Activated naive CD4-positive, alpha-beta T cell treated with anti-CD3 and anti-CD28 coated beads, Interleukin-2, amount 50 U/mL, for 24 hours (primary cell): ENCODE results near the gene GRIK5.

Source experiments
- H3K27ac Mint-ChIP-seq: one replicate; pipeline ENCODE4 v1.8.0; 2021; ENCODE audit warnings: mild to moderate bottlenecking, mixed read lengths
- H3K27me3 Mint-ChIP-seq: one replicate; pipeline ENCODE4 v1.8.0; 2021; ENCODE audit warnings: mixed read lengths
- H3K36me3 Mint-ChIP-seq: one replicate; pipeline ENCODE4 v1.8.0; 2021; ENCODE audit warnings: mixed read lengths
- H3K4me1 Mint-ChIP-seq: one replicate; pipeline ENCODE4 v1.8.0; 2021; ENCODE audit warnings: mixed read lengths
- H3K4me3 Mint-ChIP-seq: one replicate; pipeline ENCODE4 v1.8.0; 2021; ENCODE audit warnings: mild to moderate bottlenecking, mixed read lengths
- H3K9me3 Mint-ChIP-seq: one replicate; pipeline ENCODE4 v1.8.0; 2021; ENCODE audit warnings: mixed read lengths

GRIK5 gene

GRCh38 chr19:42071247-42071646 lies 1.2 kb upstream of the GRIK5 start:
- peaks cover 13% of the 10 kb centered on the region for H3K4me1 Mint-ChIP-seq
- H3K27me3 Mint-ChIP-seq, result no peaks in the 10 kb centered on the region
- no peak overlapping the region for H3K4me3 Mint-ChIP-seq
- no peak overlapping the region for H3K27ac Mint-ChIP-seq
- peaks cover 2% of the 10 kb centered on the region for H3K36me3 Mint-ChIP-seq
- H3K9me3 Mint-ChIP-seq, result no peaks in the 10 kb centered on the region

- Mint-ChIP-seq H3K36me3 (no peaks in the 10 kb centered on the region), H3K27ac (no peak overlapping the region), H3K9me3 (no peaks in the 10 kb centered on the region), H3K4me1 (no peaks in the 10 kb centered on the region), H3K4me3 (no peak overlapping the region), H3K27me3 (peaks cover 4% of the 10 kb centered on the region)
Measured at GRCh38 chr19:42068756-42069571, 1.0 kb downstream of the GRIK5 start.

- no peak overlapping the region for H3K27ac Mint-ChIP-seq
- no peaks in the 10 kb centered on the region for H3K9me3 Mint-ChIP-seq
- H3K4me3 Mint-ChIP-seq, result no peak overlapping the region
- no peaks in the 10 kb centered on the region for H3K4me1 Mint-ChIP-seq
- H3K27me3 Mint-ChIP-seq, result peaks cover 4% of the 10 kb centered on the region
- H3K36me3 Mint-ChIP-seq, result no peaks in the 10 kb centered on the region
Measured at GRCh38 chr19:42068361-42068755, 1.6 kb downstream of the GRIK5 start.

- Mint-ChIP-seq H3K9me3 (no peaks in the 10 kb centered on the region), H3K36me3 (no peaks in the 10 kb centered on the region), H3K4me1 (no peaks in the 10 kb centered on the region), H3K4me3 (no peak overlapping the region), H3K27me3 (peaks cover 4% of the 10 kb centered on the region), H3K27ac (no peak overlapping the region)
Measured at GRCh38 chr19:42067315-42067888, 2.6 kb downstream of the GRIK5 start.

- H3K9me3 Mint-ChIP-seq, result no peaks in the 10 kb centered on the region
- peaks cover 4% of the 10 kb centered on the region for H3K27me3 Mint-ChIP-seq
- no peak overlapping the region for H3K4me3 Mint-ChIP-seq
- no peaks in the 10 kb centered on the region for H3K4me1 Mint-ChIP-seq
- H3K36me3 Mint-ChIP-seq, result no peaks in the 10 kb centered on the region
- H3K27ac Mint-ChIP-seq, result no peak overlapping the region
Measured at GRCh38 chr19:42066075-42066754, 3.8 kb downstream of the GRIK5 start.

- H3K4me1 Mint-ChIP-seq, result no peaks in the 10 kb centered on the region
- H3K9me3 Mint-ChIP-seq, result no peaks in the 10 kb centered on the region
- no peak overlapping the region for H3K27ac Mint-ChIP-seq
- H3K36me3 Mint-ChIP-seq, result no peaks in the 10 kb centered on the region
- peaks cover 4% of the 10 kb centered on the region for H3K27me3 Mint-ChIP-seq
- H3K4me3 Mint-ChIP-seq, result no peak overlapping the region
Measured at GRCh38 chr19:42065511-42065910, 4.5 kb downstream of the GRIK5 start.

- H3K4me1 Mint-ChIP-seq, result no peaks in the 10 kb centered on the region
- H3K9me3 Mint-ChIP-seq, result no peaks in the 10 kb centered on the region
- peaks cover 4% of the 10 kb centered on the region for H3K27me3 Mint-ChIP-seq
- no peak overlapping the region for H3K27ac Mint-ChIP-seq
- no peak overlapping the region for H3K4me3 Mint-ChIP-seq
- no peaks in the 10 kb centered on the region for H3K36me3 Mint-ChIP-seq
Measured at GRCh38 chr19:42065051-42065450, 5.0 kb downstream of the GRIK5 start.

GRCh38 chr19:42064432-42064831 lies 5.6 kb downstream of the GRIK5 start:
- Mint-ChIP-seq H3K9me3 (no peaks in the 10 kb centered on the region), H3K4me3 (no peak overlapping the region), H3K36me3 (no peaks in the 10 kb centered on the region), H3K27ac (no peak overlapping the region), H3K4me1 (no peaks in the 10 kb centered on the region), H3K27me3 (peaks cover 4% of the 10 kb centered on the region)

GRCh38 chr19:42062381-42062780 lies 7.6 kb downstream of the GRIK5 start:
- H3K4me1 Mint-ChIP-seq, result no peaks in the 10 kb centered on the region
- H3K36me3 Mint-ChIP-seq, result no peaks in the 10 kb centered on the region
- H3K9me3 Mint-ChIP-seq, result no peaks in the 10 kb centered on the region
- H3K4me3 Mint-ChIP-seq, result no peak overlapping the region
- H3K27me3 Mint-ChIP-seq, result peaks cover 4% of the 10 kb centered on the region
- no peak overlapping the region for H3K27ac Mint-ChIP-seq

GRCh38 chr19:42060117-42060516 lies 9.9 kb downstream of the GRIK5 start:
- no peaks in the 10 kb centered on the region for H3K36me3 Mint-ChIP-seq
- no peak overlapping the region for H3K27ac Mint-ChIP-seq
- H3K27me3 Mint-ChIP-seq, result peaks cover 4% of the 10 kb centered on the region
- no peaks in the 10 kb centered on the region for H3K9me3 Mint-ChIP-seq
- H3K4me1 Mint-ChIP-seq, result no peaks in the 10 kb centered on the region
- H3K4me3 Mint-ChIP-seq, result no peak overlapping the region

GRCh38 chr19:42059196-42059595 lies 10.8 kb downstream of the GRIK5 start:
- Mint-ChIP-seq H3K4me1 (no peaks in the 10 kb centered on the region), H3K36me3 (no peaks in the 10 kb centered on the region), H3K27ac (no peak overlapping the region), H3K4me3 (no peak overlapping the region), H3K9me3 (no peaks in the 10 kb centered on the region), H3K27me3 (no peaks in the 10 kb centered on the region)

GRCh38 chr19:42057846-42058245 lies 12.2 kb downstream of the GRIK5 start:
- Mint-ChIP-seq H3K9me3 (no peaks in the 10 kb centered on the region), H3K27me3 (no peaks in the 10 kb centered on the region), H3K4me3 (no peak overlapping the region), H3K36me3 (no peaks in the 10 kb centered on the region), H3K4me1 (no peaks in the 10 kb centered on the region), H3K27ac (no peak overlapping the region)

GRCh38 chr19:42054205-42054604 lies 15.8 kb downstream of the GRIK5 start:
- Mint-ChIP-seq H3K9me3 (no peaks in the 10 kb centered on the region), H3K27ac (no peak overlapping the region), H3K27me3 (no peaks in the 10 kb centered on the region)

GRCh38 chr19:42053037-42053935 lies 16.7 kb downstream of the GRIK5 start:
- H3K27ac Mint-ChIP-seq, result no peak overlapping the region

More at GRCh38 chr19:42054205-42054604, 15.8 kb downstream of the GRIK5 start:
- Mint-ChIP-seq H3K4me1 (peaks cover 4% of the 10 kb centered on the region), H3K36me3 (no peaks in the 10 kb centered on the region), H3K4me3 (no peak overlapping the region)

GRCh38 chr19:42052241-42052863 lies 17.7 kb downstream of the GRIK5 start:
- no peak overlapping the region for H3K27ac Mint-ChIP-seq
- no peaks in the 10 kb centered on the region for H3K9me3 Mint-ChIP-seq
- no peaks in the 10 kb centered on the region for H3K27me3 Mint-ChIP-seq
- no peaks in the 10 kb centered on the region for H3K36me3 Mint-ChIP-seq
- H3K4me1 Mint-ChIP-seq, result peaks cover 9% of the 10 kb centered on the region
- no peak overlapping the region for H3K4me3 Mint-ChIP-seq

More at GRCh38 chr19:42053037-42053935, 16.7 kb downstream of the GRIK5 start:
- H3K27me3 Mint-ChIP-seq, result no peaks in the 10 kb centered on the region
- H3K9me3 Mint-ChIP-seq, result no peaks in the 10 kb centered on the region
- peaks cover 9% of the 10 kb centered on the region for H3K4me1 Mint-ChIP-seq
- no peaks in the 10 kb centered on the region for H3K36me3 Mint-ChIP-seq
- H3K4me3 Mint-ChIP-seq, result no peak overlapping the region
